HepG2 (cell line): ENCODE measurements around the gene BTBD3. TPM values are rescaled to one million over a fixed set of nuclear protein-coding genes. Genes with fewer than 3 reads are reported as not detected.

Experiments used
- ETS1 ChIP-seq: sonication (generic); formaldehyde crosslinking; IDR thresholded peaks from 2 replicates; pipeline ENCODE4 v1.4.0; 2020; ENCODE audit warnings: missing genetic modification reagents
- FOXC1 ChIP-seq: sonication (generic); formaldehyde crosslinking; IDR thresholded peaks from 2 replicates; pipeline ENCODE4 v1.8.0; 2022; ENCODE audit warnings: mild to moderate bottlenecking, missing genetic modification reagents, borderline replicate concordance
- HNRNPH1 ChIP-seq: fragments of 200-400 bp; formaldehyde crosslinking; optimal IDR thresholded peaks from 2 replicates; pipeline ENCODE3; 2017; ENCODE audit warnings: mild to moderate bottlenecking, low read depth, low read length
- PRMT3 ChIP-seq: sonication (generic); formaldehyde crosslinking; IDR thresholded peaks from 2 replicates; pipeline ENCODE4 v1.8.1; 2022; ENCODE audit warnings: low read depth, mild to moderate bottlenecking, moderate library complexity, missing genetic modification reagents, borderline replicate concordance
- SP5 ChIP-seq: IDR thresholded peaks from 2 replicates; pipeline ENCODE4 v1.6.1; 2016; ENCODE audit warnings: low read depth, borderline replicate concordance
- THAP7 ChIP-seq: sonication (generic); formaldehyde crosslinking; IDR thresholded peaks from 2 replicates; pipeline ENCODE4 v1.8.1; 2023; ENCODE audit warnings: mild to moderate bottlenecking, missing genetic modification reagents
- ZBTB10 ChIP-seq: sonication (generic); formaldehyde crosslinking; IDR thresholded peaks from 2 replicates; pipeline ENCODE4 v1.4.0; 2020; ENCODE audit warnings: missing genetic modification reagents, borderline replicate concordance
- ZBTB33 ChIP-seq: sonication (generic); formaldehyde crosslinking; IDR thresholded peaks from 2 replicates; pipeline ENCODE4 v1.4.0; 2020; ENCODE audit warnings: missing genetic modification reagents
- ZNF354B ChIP-seq: sonication (generic); formaldehyde crosslinking; IDR thresholded peaks from 2 replicates; pipeline ENCODE4 v1.8.0; 2022; ENCODE audit warnings: mild to moderate bottlenecking, missing genetic modification reagents
- ZNF407 ChIP-seq: sonication (generic); formaldehyde crosslinking; IDR thresholded peaks from one replicate; pipeline ENCODE4 v1.5.1; 2020; ENCODE audit warnings: mild to moderate bottlenecking, missing genetic modification reagents; ENCODE audit errors: not compliant biosample characterization
- ZNF589 ChIP-seq: sonication (generic); formaldehyde crosslinking; conservative IDR thresholded peaks from 2 replicates; pipeline ENCODE4 v1.8.0; 2022; ENCODE audit warnings: mild to moderate bottlenecking, moderate library complexity, missing genetic modification reagents
- ZNF780A ChIP-seq: sonication (generic); formaldehyde crosslinking; IDR thresholded peaks from 2 replicates; pipeline ENCODE4 v1.8.0; 2022; ENCODE audit warnings: mild to moderate bottlenecking, missing genetic modification reagents, moderate library complexity
- polyA plus RNA-seq, 8 experiments: library from polyadenylated mRNA; depleted of rRNA in 3 of 8; stranded (reverse) in 7 of 8; unstranded in 1 of 8; fragments of >200 nt; fragmentation: Illumina TruSeq in 4 of 8; extraction: Trizol in 4 of 8; gene quantifications; 2 replicates each; pipeline versions ENCODE4 v1.2.1 to v1.2.3, GENCODE V29; 2011 to 2016; ENCODE audit warnings: low read depth in 4 of 8, missing spikeins in 1 of 8, mixed read lengths in 1 of 8; ENCODE audit not compliant: insufficient read depth in 1 of 8
- total RNA-seq, 5 experiments: library from RNA; depleted of rRNA; stranded (reverse); fragments of >200 nt; fragmentation: Illumina TruSeq; extraction: Trizol; gene quantifications; 2 replicates each; pipeline ENCODE4 v1.2.3, GENCODE V29; 2016; ENCODE audit warnings: low read depth in 1 of 5

Gene BTBD3
- total and polyA plus RNA-seq, 2 of the 13 experiments (the other 11 are each of a cell fraction or from before 2014, with no cell fraction given) = 32.2 to 41.8 TPM

- TF ChIP-seq ZNF407 (no peak), ZBTB33 (CRISPR knock-in tag) (no peak), PRMT3 (CRISPR knock-in tag) (no peak), ETS1 (CRISPR knock-in tag) (no peak), ZBTB10 (0 out of 2 replicates have a peak, but pooled peaks have one; percentile 65), THAP7 (CRISPR knock-in tag) (0 out of 2 replicates have a peak, but pooled peaks have one; percentile 15), ZNF589 (no peak), SP5 (CRISPR knock-in tag) (peak; percentile 58), HNRNPH1 (no peak), ZNF354B (no peak), FOXC1 (CRISPR knock-in tag) (no peak; the same call in 1 of the 2 replicates), ZNF780A (CRISPR knock-in tag) (no peak)
Observed at GRCh38 chr20:11891776-11892545, 25.7 kb upstream of the BTBD3 start (continued).
